ENCODE data around the gene UACA.
"Not testable (repeated sequence)": the region's sequence is repeated elsewhere in the genome, so short reads cannot be mapped to it uniquely, and the experiment has no call there.

The UACA gene

GRCh38 chr15:70763120-70763949, at the start of gene UACA:
Gene UACA (minus strand): TSS chr15:70763558. CDS start chr15:70763407, 151 bp downstream.
- DNase-seq (ENCODE audit: low spot score) (peak; percentile 99), ATAC-seq (ENCODE audit: low read depth) (peak; percentile 91)
- peaks cover 17% of the 10 kb centered on the region for H3K4me1 ChIP-seq (ENCODE audit: insufficient read depth, poor library complexity, severe bottlenecking)
- peaks cover 13% of the 10 kb centered on the region for H3K36me3 ChIP-seq (ENCODE audit: low read depth)
- H3K27me3 ChIP-seq (ENCODE audit: insufficient read depth, poor library complexity, severe bottlenecking) = no peaks in the 10 kb centered on the region
- H3K27ac ChIP-seq (ENCODE audit: poor library complexity, severe bottlenecking) = peak within 1 kb of the TSS; percentile 87
- H3K9me3 ChIP-seq (ENCODE audit: severe bottlenecking) = no peaks in the 10 kb centered on the region
- peak; percentile 9 for TF ChIP-seq CTCF (IDR thresholded peaks at IDR 0.05; ENCODE audit: poor library complexity, severe bottlenecking)
- H3K4me3 ChIP-seq (ENCODE audit: severe bottlenecking) = peak within 1 kb of the TSS; percentile 78

GRCh38 chr15:70812827-70813364, 49.5 kb upstream of the UACA start:
- no peak overlapping the region for H3K4me3 ChIP-seq (ENCODE audit: severe bottlenecking)
- H3K27ac ChIP-seq (ENCODE audit: poor library complexity, severe bottlenecking) = no peak overlapping the region
- H3K27me3 ChIP-seq (ENCODE audit: insufficient read depth, poor library complexity, severe bottlenecking) = no peaks in the 10 kb centered on the region
- H3K9me3 ChIP-seq (ENCODE audit: severe bottlenecking) = no peaks in the 10 kb centered on the region
- DNase-seq (ENCODE audit: low spot score) (no peak), ATAC-seq (ENCODE audit: low read depth) (no peak)
- H3K4me1 ChIP-seq (ENCODE audit: insufficient read depth, poor library complexity, severe bottlenecking) = peaks cover 2% of the 10 kb centered on the region
- no peaks in the 10 kb centered on the region for H3K36me3 ChIP-seq (ENCODE audit: low read depth)
- no peak for TF ChIP-seq CTCF (IDR thresholded peaks at IDR 0.05; ENCODE audit: poor library complexity, severe bottlenecking)

GRCh38 chr15:70810916-70811578, 47.7 kb upstream of the UACA start:
- peak; percentile 13; the same call in 1 of the 3 replicates for ATAC-seq (ENCODE audit: low read depth)
- no peak for DNase-seq (ENCODE audit: low spot score)
- H3K4me1 ChIP-seq (ENCODE audit: insufficient read depth, poor library complexity, severe bottlenecking) = peaks cover 2% of the 10 kb centered on the region
- H3K27me3 ChIP-seq (ENCODE audit: insufficient read depth, poor library complexity, severe bottlenecking) = no peaks in the 10 kb centered on the region
- no peaks in the 10 kb centered on the region for H3K36me3 ChIP-seq (ENCODE audit: low read depth)
- TF ChIP-seq CTCF (IDR thresholded peaks at IDR 0.05; ENCODE audit: poor library complexity, severe bottlenecking) = no peak
- H3K4me3 ChIP-seq (ENCODE audit: severe bottlenecking) = no peak overlapping the region
- H3K27ac ChIP-seq (ENCODE audit: poor library complexity, severe bottlenecking) = no peak overlapping the region
- H3K9me3 ChIP-seq (ENCODE audit: severe bottlenecking) = no peaks in the 10 kb centered on the region

- H3K9me3 ChIP-seq (ENCODE audit: severe bottlenecking) = no peaks in the 10 kb centered on the region
- TF ChIP-seq CTCF (IDR thresholded peaks at IDR 0.05; ENCODE audit: poor library complexity, severe bottlenecking) = no peak
- no peak overlapping the region for H3K27ac ChIP-seq (ENCODE audit: poor library complexity, severe bottlenecking)
- ATAC-seq (ENCODE audit: low read depth) (no peak), DNase-seq (ENCODE audit: low spot score) (peak; percentile 47)
- H3K4me1 ChIP-seq (ENCODE audit: insufficient read depth, poor library complexity, severe bottlenecking) = peaks cover 9% of the 10 kb centered on the region
- H3K36me3 ChIP-seq (ENCODE audit: low read depth) = no peaks in the 10 kb centered on the region
- no peaks in the 10 kb centered on the region for H3K27me3 ChIP-seq (ENCODE audit: insufficient read depth, poor library complexity, severe bottlenecking)
- no peak overlapping the region for H3K4me3 ChIP-seq (ENCODE audit: severe bottlenecking)
Observed at GRCh38 chr15:70806992-70807712, 43.8 kb upstream of the UACA start.

GRCh38 chr15:70804388-70804787, 41.0 kb upstream of the UACA start:
- not testable (repeated sequence) for H3K4me3 ChIP-seq (ENCODE audit: severe bottlenecking); H3K27me3 ChIP-seq (ENCODE audit: insufficient read depth, poor library complexity, severe bottlenecking); H3K27ac ChIP-seq (ENCODE audit: poor library complexity, severe bottlenecking); H3K9me3 ChIP-seq (ENCODE audit: severe bottlenecking); ATAC-seq (ENCODE audit: low read depth); H3K36me3 ChIP-seq (ENCODE audit: low read depth)
- DNase-seq (ENCODE audit: low spot score) = peak; percentile 28
- H3K4me1 ChIP-seq (ENCODE audit: insufficient read depth, poor library complexity, severe bottlenecking) = peaks cover 20% of the 10 kb centered on the region

Data from RWPE2 (cell line).